HG02642 (cell line): ENCODE results near the gene HIGD2A.
A peak's percentile ranks its signal among the peaks of the same experiment; 100 is the strongest.

Source experiments
- ATAC-seq: cut with Tn5 transposase; IDR thresholded peaks from one replicate; pipeline ENCODE4 v1.9.1; 2021; ENCODE audit warnings: mild to moderate bottlenecking; ENCODE audit not compliant: unreplicated experiment, poor library complexity

HIGD2A gene

DNA sequence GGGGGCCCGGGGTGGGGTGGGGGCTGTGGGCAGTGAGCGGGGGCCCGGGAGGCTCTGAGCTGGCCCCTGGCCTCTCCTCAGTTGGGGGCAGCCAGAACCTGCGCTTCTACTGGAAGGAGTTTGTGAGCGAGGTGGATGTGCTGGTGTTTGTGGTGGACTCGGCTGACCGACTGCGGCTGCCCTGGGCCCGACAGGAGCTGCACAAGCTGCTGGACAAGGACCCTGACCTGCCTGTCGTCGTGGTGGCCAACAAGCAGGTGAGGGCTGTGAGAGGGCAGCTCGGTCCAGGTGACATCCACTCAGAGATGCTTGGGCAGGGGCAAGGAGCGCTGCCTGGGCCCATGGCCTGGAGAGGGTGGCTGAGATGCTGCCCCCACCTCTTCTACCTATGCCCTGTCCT lies 19.8 kb upstream of the HIGD2A start:
- ATAC-seq = no peak

DNA sequence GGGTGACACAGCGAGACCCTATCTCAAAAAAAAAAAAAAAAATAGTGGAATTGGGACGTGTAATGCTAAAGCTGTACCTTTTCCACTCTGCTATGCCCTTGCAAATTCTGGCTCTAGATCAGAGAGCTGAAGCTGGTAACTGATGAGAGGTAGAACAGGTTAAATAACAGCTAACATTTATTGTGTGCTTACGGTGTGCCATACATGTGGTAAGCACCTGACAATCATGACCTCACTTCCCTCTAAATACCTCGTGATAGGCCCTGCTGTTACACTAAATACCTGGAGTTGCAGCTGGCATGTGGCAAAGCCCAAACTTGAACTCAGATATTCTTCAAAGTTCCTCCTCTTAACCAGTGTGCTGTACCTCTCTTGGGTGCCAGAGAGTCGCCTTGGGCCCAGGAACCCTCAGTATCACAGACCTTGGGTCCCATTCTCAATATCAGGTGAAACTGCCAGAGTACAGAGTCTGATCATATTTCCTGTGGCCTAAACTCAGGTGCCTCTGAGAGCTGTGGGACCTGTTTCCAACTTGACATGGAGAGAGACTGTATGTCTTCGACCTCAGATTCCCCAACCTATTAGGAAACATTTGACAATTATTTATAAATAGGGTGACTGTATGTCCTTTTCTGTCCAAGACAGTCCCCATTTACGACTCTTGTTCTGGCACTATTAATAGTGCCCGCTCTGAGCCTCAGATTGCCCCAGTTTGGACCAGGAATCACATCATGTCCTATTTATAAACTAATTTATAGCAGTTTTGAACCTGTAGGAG lies 18.4 kb upstream of the HIGD2A start:
- ATAC-seq = no peak

DNA sequence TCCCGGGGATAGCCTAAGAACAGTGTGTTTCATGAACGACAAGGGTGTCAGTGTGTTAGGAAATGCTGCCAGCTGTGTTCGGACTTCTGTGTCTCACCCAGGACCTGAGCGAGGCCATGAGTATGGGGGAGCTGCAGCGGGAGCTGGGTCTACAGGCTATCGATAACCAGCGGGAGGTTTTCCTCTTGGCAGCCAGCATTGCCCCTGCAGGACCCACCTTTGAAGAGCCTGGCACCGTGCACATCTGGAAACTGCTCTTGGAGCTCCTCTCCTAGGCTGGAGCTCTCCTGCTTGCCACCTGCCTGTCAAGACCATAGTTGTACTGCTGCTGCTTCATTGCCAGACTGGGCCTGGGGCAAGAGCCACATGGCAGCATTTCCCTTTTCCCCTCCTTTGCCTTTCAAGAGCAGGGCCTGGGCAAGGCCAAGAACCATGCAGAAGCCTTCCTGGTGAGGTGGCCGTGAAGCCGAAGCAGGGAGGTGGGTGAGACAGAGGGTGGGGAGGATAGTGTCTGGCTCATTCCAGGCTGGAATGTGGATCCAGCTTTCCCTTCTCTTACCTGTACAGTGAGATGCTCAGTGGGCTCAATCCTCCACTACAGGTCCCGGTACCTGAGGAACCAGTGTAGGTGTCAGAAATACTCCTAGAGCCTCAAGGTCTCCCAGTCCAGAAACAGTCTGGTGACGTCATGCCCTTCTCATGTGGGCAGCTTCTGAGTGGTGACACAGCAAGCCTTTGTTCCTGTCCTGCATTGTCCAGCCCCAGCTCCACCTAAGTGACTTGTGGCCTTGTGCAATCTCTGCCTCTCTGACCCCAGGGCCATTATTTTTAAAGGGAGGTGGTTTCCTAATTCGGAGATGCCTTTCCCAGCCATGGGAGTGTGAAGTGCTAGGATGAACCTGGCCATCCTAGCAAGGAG lies 16.7 kb upstream of the HIGD2A start:
- ATAC-seq = no peak

DNA sequence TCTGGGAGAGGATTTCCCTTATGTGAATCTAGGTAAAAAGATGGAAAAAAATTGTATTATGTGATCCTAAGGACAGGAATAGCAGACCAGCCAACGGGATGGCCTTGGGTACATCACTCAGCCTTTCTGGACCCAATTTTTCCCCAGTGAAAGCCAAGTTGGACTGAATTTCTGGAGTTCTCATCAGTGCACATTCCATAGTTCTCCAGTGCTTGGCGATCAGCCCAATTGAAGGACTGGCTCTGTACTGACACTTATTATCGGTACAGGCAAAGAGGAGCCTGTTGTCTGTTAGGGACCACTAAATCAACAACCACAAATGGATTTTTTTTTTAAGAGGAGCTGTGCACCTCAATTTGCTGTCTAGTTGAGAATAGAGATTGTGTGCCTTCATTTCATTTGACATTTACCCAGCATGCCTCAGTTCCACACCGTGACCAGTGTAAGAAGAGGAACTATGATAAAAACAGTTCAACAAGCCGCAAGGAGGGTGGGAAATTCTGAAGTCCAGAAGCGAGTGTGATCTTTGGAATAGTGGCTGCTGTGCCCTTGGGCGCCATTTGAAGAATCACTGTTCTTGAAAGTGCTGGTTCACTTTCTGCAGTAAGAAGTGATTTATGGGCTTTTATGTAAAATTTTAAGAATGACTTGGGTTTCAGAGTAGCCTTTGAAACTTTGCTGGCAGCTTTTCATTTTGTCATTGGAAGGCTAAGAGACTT lies 15.3 kb upstream of the HIGD2A start:
- ATAC-seq = no peak

DNA sequence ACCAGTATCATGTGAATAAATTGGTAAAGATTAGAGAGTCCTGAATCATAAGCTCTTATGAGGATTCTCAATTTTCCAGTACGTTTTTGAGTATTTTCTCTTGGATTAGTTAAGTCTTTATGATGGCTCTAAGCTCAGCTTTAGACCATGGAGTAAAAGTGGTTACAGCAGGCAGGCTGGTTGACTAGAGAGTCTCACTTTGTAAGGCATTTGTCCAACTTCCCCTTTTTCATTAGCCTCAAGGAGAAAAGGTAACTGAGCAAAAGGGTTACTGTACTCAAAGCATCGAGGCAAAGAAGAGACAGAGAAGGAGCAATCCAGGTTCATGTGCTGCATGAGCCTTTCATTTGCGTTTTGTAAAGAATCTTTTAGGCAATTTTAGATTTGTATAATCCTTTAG lies 8.7 kb upstream of the HIGD2A start:
- no peak for ATAC-seq

DNA sequence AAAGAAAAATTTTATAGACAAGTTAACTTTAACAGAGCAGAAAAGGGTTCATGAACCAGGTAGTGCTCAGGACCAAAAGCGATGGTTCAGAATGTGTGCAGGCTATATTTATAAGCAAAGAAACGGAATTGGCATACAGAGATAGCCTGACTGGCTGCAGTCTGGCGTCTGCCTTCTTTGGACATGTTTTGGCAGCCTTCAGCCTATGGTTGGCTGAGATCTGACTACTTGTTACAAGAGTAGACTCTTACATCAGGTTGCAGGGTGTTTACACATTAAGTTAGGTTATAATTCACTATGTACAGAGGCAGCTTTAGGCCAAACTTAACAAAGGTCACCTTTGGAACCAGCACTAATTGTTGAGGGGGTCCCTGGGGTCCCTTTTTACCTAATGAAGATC lies 7.1 kb upstream of the HIGD2A start:
- no peak for ATAC-seq

DNA sequence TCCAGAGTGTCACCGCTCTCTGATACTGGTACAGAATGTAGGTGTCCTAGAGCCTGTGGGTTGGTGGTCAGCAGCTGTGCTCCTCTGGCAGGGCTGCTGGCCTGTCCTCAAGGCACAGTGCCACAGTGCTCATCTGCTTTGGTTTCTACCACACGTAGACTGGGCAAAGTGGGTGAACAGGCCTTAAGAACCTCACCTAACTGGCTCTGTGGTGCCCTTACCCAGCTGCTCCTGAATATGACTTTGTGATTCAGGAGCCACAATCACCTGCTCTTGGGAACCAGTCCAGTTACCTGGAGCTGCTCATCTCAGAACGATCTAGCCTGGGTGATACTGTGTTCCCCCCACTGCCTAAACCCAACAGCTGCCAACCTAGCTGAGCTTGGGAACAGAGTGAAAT lies 6.6 kb upstream of the HIGD2A start:
- ATAC-seq = no peak

DNA sequence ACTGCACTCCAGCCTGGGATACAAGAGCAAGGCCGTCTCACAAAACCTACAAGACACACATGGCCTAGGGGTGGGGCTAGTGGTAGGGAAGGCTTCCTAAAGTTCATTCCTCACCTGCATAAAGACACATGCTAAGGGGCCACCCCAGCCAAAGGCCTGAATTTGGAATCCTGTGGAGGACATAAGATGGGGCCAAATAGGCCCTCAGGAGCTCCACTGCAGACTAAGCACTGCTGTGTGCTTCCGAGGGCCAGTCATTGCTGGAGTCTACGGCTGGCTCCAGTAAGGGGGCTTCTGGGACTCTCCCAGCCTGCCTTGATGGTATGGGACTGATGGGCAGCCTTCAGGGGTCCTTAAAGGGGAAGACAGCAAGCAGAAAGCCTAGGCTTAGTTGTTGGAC lies 5.8 kb upstream of the HIGD2A start:
- no peak for ATAC-seq

DNA sequence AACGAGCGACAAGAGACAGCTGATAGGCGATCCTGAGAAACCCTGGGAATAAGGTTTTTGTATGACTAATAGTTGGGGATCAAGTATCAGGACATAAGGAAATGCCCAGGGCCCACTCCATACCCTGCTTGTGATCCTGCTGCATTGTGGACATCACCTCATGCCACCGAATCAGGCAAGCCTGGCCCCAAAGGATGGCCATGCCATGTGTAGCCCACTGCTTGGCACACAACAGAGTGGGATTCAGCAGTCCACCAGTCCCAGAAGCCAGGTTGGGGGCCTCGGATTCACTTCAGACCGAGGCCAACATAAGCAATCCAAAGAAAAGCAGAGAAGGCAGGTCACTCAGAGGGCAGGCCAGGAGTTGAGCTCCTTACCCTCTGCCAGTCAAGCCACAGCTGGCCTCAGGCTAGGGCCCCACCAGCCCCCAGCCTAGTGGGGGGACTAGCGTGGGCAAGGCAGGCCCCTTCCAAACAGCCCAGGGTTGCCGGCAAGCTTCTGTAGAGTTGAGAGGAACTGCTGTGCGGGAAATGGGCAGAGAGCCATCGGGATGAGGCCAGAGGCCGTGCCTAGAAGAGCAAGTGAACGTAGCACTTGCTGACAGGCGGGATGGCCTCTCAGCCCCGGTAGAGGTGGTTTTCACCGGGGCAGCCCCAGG lies 5.2 kb upstream of the HIGD2A start:
- no peak for ATAC-seq

DNA sequence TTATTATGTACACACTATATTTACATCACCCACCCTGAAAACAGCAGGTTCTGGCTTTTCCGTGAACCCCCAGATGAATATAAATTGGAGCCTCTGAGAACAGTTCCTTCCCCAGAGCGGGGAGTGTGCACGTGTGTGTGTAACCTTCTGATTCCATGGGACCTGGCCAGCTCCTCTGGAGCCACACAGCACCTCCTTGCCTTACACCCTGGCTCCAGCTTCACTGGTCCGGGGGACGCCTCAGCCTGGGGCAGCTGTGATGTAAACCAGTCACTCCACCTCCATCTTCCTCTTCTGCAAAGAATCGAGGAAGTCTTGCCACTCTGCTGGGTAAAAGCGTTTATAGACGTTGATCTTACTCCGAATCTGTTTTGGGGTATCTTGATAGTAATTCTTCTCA lies 4.6 kb upstream of the HIGD2A start:
- no peak for ATAC-seq

DNA sequence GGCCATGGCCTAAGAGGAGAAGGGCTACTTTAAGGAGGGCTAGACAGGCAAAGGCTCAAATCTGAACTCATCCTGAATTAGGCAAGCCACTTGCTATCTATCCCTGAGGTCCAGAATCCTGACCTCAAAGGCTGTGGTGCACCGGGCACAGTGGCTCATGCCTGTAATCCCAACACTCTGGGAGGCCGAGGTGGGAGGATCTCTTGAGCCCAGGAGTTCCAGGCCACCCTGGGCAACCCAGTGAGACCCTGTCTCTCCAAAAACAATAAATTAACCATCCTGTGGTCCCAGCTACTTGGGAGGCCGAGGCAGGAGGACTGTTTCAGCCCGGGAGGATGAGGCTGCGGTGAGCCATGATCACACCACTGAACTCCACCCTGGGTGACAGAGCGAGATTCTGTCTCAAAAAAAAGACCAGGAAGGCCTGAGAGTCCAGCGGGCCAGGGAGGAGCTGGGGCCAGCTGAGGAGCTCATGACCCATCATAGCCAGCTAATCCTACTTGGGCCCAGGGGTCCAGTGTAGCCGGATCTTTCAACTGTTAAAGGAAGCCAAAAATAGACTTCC lies 4.1 kb upstream of the HIGD2A start:
- ATAC-seq = no peak

DNA sequence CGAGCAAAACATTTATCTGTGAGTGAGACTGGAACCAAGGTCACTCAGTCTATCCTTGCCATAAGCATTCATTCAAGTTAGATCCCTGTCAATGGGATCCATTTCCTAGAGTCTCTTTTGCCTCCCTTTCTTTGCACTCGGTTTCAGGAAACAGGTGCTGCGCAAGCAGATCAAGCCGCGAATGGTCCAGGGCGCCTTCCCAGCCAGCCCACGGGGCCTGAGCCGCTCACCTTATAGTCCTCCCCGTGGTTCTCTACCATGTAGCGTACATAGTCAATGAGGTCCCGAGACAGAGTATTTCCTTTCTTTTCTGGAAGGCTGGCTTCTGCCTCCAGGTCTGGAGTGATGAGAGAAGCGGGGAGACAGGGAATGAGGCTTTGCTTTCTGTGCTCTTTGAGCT lies 3.6 kb upstream of the HIGD2A start:
- ATAC-seq = no peak

DNA sequence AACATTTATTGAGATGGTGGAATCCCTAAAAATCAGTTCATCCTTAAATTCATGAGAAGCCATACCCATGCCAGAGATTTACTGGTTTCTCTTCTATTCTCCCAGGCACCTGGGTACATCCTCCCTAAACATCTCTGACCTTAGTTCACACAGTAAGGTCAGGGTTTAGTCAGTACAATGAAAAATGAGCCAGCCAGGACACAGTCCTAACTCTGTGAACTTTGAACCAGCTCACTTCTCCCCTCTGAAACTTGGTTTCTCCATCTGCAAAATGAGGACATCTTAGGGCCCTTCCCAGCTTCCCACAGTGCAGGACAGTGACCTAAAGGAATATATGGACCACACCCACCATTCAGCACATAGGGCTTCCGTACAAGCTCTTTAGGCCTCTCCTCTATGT lies 2.1 kb upstream of the HIGD2A start:
- ATAC-seq = no peak

DNA sequence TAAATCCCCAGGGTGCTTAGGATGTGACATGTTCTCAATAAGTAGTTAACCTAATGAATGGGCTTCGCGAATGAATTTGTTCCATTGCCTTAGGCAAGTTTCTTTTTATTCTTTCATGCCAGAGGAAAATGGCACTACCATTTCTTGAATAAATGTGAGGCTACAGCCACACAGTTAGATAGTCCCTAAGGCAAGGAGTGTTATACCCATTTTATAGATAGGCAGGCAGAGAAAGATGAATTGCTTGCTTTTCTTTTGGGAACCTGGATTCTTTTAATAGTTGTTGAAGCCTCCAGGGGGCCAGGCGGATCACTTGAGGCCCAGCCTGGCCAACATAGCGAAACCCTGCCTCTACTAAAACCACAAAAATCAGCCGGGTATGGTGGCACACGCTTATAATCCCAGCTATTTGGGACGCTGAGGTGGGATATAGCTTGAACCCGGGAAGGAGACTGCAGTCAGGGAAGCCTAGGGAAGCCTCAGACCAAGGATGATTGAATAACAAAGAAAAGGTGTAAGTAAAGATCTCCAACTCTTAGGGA lies 1.1 kb upstream of the HIGD2A start:
- ATAC-seq = no peak

DNA sequence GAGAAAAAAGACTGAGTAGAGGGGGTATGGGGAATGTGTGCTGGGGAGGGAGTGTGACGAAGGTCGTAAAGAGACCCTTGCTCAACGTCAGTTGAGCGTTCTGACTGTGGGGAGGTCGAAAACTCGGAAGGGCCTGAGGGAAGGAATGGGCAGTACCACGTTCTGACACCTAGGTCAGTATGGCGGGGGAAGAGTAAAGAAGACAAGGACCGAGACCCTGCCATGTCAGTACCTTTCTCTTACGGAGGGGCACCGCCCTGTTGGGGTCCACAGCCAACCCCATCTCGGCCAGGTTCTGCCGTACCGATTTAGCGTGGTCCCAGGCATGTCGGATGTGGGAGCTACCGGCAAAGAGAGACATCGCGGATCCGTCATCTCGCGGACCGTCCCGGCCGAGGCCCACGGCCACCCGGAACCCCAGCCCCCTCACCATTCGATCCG lies 528 bp upstream of the HIGD2A start:
- no peak for ATAC-seq

DNA sequence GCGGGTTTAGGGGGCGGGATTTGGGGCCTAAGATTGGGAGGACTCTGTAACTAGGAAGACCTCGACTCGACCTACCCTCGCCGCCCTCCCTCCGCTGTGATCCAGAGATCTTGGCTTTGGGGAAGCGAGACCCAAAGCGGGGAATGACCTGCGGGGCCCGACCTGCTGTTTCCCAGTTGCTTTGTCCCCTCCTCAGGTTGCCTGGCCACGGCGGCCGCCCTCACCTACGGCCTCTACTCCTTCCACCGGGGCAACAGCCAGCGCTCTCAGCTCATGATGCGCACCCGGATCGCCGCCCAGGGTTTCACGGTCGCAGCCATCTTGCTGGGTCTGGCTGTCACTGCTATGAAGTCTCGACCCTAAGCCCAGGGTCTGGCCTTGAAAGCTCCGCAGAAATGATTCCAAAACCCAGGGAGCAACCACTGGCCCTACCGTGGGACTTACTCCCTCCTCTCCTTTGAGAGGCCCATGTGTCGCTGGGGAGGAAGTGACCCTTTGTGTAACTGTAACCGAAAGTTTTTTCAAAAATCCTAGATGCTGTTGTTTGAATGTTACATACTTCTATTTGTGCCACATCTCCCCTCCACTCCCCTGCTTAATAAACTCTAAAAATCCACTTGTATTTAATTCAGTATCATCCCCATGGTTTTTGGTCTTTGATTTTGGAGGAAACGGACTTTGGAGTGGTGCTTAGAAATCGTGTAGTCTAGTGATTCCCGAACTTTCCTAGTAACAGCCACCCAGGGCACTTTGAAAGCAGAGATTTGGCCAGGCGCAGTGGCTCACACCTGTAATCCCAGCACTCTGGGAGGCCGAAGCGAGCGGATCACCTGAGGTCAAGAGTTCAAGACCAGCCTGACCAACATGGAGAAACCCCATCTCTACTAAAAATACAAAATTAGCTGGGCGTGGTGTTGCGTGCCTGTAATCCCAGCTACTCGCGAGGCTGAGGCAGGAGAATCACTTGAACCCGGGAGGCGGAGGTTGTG lies 878 bp downstream of the HIGD2A start:
- peak; percentile 33 for ATAC-seq

DNA sequence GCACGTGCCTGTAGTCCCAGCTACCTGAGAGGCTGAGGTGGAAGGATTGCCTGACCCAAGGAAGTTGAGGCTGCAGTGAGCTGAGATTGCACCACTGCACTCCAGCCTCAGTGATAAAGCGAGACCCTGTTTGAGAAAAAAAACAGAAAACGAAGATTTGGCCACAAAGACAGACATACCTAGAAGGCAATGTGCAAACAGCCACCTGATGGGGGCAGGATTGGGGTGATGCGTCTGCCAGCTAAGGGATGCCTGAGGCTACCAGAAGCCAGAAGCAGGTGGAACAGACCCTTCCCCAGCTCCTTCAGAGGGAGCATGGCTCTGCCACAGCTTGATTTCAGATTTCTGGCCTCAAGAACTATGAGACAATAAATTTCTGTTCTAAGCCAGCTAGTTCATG lies 2.9 kb downstream of the HIGD2A start:
- ATAC-seq = no peak

DNA sequence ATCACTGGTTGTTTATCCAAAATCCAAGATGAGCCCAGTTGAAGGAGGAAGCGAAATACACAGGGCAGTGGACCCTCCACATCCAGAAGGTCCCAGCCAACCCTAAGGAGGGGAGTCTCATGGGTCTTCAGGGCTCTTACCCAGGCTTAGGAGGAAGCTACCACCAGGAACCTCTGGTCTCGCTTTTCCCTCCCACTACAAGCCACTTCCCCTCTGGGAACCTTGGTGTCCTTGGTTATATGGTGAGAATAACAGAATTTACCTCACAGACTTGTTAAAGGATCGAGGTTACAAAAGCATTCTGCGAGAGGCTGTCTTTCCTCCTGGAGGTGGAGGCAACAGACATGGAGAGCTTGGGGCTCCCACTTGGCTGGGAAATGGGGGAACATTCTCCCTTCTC lies 3.4 kb downstream of the HIGD2A start:
- ATAC-seq = no peak

DNA sequence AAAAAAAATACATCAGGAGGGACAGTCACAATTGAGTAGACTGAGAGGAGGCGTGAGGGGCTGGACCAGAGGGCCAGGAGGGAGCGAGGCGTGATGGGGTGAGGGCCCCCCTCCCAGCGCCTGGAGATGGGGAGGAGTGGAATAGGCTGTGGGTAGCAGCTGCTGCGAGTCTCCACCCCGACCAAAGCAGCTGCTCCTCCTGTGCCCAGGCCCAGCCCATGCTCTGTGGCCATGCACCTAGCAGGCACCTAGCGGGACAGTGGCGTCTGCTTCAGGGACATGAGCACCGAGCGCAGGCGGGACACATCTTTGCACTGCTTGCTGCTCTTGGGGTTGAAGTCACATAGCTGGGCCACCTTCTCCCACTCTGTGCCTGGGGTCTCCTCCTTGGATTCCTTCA lies 4.0 kb downstream of the HIGD2A start:
- ATAC-seq = no peak
